Stimulated activated CD8-positive, alpha-beta memory T cell treated with anti-CD3 and anti-CD28 coated beads, Interleukin-2, amount 100 ng/mL, for 48 hours (primary cell): ENCODE data around the gene INIP.
"Not testable (repeated sequence)": the region's sequence is repeated elsewhere in the genome, so short reads cannot be mapped to it uniquely, and the experiment has no call there.

Source experiments
- DNase-seq, 2 donors: peaks; one replicate each; pipeline ENCODE4 v3.0.0-alpha.2; 2020; ENCODE audit warnings: low read depth in 2 of 2

The INIP gene

DNA sequence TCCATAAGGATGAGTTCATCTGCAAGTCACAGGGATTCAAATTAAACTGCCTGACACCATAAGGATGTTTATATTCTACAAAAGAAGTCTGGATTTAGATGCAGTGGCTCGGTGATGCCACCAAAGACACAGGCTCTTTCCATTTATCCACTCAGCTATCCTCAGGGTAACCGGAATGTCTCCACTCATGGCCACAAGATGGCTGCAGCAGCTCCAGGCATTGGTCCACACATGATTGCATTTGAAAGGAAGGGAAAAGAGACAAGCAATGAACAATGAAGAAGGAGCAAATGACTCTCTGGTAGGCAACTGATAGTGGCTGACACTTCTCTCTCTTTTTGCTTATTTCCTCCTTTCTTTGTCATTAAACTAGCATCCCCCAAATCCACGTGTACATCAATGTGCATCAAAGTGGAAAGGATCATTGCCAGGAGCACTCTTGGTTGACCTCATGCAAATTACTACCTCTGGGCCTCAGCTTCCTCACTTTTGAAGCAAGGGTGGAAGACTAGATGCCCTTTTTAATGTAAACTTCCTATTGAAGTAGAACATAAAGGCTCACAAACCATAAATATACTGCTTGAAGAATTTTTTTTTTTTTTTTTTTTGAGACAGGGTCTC is 25.4 kb upstream of the INIP start:
- DNase-seq, result no peak

DNA sequence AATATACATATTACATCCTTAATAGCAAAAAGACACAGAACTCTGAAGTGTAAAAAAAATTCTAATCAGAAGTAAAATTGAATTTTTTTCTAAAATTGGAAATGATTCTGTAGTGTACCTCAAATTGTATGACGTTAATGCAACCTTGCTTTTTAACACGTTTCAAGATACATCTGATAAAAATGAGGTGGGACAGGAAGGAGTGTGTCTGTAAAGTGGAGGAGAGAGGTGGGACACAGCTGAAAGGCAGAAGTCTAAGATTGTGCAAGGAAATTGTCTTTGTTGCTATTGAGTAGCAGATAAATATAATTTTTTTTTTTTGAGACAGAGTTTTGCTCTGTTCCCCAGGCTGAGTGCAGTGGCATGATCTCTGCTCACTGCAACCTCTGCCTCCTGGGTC is 17.0 kb upstream of the INIP start:
- DNase-seq, result no peak

DNA sequence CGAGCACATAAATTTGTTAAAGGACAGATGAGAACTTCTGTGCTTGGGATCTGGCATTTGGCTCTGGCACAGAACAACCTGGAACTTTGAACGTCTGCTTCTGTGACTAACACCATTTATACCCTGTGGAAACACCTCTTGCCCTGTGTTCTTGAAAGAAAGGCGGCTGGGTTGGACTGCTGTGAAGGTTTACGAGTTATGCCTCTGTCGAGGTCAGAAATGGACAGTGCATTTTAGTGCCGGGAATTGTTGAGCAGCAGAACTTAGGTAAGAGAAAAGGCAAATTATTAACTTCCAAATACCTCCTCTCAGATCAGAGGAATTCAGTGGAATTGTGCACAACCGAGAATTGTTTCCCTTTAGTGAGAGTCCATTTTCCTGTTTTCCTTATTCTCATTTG is 14.1 kb upstream of the INIP start:
- no peak for DNase-seq

DNA sequence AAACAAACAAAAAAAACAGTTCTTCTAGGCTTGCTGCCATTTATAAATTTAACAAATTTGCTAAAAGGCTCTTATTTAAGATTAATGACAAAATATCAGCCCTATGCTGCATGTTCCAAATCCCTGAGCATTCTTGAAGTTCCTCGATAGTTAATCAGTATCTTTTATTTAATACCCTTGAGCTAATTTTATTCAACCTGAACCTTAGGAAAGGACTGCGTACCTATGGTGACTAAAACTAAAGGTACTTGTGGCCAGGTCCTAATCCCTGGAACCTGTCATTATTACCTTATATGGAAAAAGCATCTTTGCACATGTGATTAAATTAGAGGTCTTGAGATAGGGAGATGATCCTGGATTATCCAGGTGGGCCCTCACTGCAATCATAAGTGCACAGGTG is 10.5 kb upstream of the INIP start:
- DNase-seq, result no peak

DNA sequence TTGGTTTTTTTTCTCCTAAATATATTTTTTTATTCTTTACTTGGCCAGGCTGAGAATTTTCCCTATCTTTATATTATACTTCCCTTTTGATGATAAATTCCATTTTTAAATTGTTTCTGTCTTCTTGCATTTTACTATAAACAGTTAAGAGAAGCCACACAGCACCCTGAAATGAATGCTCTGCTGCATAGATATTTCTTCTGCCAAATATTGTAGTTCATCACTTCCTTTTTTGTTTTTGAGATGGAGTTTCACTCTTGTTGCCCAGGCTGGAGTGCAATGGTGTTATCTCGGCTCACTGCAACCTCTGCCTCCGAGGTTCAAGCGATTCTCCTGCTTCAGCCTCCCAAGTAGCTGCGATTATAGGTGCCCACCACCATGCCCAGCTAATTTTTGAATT is 8.5 kb upstream of the INIP start:
- no peak for DNase-seq

DNA sequence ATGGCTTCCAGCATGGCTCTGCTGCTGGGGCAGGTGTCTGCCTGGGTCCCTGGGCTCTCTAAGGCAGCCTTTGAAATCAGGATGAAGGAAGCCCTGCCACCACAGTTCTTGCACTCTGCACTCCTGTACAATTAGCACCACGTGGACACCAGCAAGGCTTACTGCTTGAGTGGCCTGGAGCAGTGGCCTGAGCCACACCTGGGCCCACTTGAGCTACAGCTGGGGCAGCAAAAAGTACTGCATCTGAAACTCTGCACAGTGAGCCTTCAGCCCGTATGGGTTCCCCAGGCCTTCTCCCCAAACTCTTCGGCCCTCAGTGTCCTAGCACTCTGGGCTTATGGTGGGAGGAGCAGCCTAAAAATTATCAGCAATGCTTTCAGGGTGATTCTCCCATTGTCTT is 8.0 kb upstream of the INIP start:
- DNase-seq, result no peak

DNA sequence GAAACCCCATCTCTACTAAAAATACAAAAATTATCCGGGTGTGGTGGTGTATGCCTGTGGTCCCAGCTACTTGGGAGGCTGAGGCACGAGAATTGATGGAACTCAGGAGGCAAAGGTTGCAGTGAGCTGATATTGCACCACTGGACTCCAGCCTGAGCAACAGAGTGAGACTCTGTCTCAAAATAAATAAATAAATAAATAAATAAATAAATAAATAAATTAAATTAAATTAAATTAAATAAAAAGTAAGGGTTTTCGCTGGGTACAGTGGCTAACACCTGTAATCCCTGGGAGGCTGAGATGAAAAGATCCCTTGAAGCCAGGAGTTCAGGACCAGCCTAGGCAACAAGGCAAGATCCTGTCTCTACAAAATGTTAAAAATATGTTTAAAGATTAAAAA is 4.8 kb upstream of the INIP start:
- not testable (repeated sequence) for DNase-seq

DNA sequence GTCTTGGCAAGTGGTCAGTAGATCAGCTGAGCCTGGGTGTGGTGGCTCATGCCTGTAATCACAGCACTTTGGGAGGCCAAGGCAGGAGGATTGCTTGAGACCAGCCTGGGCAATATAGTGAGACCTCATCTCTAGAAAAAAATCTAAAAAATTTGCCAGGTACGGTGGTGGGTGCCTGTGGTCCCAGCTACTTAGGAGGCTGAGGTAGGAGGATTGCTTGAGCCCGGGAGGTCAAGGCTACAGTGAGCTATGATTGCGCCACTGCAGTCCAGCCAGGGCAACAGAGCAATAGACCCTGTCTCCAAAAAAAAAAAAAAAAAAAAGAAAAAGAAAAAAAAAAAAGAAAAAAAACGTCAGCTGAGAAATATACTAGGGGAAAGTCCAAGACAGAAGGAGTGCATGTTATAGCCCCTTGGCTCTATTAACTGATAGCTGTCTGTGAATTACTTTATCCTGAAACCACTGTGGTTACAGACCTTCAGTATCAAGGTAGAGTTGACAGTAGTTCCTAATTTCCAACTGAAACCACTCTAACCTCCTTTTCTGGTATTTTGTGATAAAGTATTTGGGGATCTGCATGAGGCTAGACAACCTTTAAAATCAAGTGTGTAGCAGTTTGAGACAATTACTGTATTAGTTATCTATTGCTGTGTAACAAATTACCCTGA is 2.3 kb upstream of the INIP start:
- no peak for DNase-seq

DNA sequence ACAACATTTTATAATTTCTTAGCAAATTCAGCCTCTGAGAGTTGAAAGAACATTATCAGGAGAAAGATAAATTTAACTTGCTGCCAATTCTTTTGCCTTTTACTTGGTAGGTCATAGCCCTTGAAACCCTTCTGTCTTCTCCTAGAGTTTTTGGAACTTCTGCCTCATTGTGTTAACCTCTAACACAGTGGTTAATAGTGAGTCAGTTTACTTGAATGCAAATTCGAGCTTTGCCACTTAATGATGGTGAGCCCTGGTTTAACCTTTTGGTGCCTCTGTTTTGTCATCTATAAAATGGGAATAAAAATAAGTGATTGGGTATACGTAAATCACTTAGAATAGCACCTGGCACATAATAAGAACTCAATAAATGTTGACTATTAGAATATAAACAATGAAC is 1.8 kb upstream of the INIP start:
- no peak for DNase-seq

DNA sequence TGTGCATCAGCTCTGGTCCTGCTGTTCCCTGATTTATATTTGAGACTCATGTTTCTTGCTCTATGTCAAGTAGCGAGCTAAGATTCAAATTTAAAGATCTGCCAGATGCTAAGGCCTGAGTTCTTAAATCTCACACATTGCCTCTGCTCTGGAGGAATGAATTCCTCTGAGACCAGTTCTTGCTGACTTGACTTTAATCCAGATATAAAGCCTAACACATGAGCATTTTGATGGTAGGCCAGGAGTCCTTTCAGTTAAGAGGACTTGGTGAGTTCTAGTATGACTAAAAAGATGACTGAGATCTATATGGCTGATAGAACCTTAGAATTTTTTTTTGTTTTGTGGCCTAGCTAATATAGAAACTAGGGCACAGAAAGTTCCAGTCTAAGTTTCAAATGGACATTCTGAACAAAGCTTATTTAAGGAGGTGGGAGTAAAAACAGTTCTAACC is 1.3 kb upstream of the INIP start:
- no peak for DNase-seq

DNA sequence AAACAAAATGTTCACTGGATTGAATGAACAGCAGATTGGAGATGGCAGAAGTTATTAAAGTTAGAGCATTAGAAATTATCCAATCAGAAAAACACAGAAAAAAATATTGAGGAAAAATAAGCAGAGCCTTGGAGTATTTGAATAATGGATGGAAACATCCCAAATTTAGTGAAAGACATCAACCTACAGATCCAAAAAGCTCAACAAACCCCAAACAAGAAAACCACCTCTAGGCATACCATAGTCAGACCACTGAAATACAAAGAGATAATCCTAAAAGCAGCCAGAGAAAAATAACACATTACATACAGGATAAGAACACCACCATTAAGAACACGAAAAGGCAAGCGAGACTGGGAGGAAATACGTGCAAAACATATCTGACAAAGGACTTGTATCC is 5.2 kb downstream of the INIP start:
- no peak for DNase-seq

DNA sequence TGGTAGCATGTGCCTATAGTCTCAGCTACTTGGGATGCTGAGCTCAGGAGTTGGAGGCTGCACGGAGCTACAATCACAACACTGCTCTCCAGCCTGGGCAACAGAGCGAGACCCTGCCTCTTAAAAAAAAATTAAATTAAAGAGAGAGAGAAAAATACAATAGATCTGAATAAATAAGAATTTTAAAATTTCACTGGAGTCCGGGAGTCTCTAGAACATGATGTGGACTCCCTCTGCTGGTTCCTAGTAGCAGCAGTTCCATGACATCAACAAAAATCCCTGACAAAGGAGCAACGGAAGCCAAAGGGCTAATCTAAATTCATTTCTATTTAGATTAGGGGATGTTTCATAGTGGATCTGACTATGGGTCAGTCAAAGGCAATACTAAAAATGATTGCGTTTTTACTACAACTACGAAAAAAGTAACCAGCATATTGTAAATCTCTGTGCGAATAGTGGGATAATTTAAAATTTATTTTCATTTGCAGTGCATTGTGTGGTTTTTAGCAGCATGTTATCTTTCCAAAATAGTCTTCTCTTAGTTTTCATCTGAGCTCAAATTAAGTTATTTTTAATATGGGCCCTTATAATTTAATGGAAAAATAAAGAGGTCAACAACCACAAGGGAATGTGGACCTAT is 6.7 kb downstream of the INIP start:
- no peak for DNase-seq

DNA sequence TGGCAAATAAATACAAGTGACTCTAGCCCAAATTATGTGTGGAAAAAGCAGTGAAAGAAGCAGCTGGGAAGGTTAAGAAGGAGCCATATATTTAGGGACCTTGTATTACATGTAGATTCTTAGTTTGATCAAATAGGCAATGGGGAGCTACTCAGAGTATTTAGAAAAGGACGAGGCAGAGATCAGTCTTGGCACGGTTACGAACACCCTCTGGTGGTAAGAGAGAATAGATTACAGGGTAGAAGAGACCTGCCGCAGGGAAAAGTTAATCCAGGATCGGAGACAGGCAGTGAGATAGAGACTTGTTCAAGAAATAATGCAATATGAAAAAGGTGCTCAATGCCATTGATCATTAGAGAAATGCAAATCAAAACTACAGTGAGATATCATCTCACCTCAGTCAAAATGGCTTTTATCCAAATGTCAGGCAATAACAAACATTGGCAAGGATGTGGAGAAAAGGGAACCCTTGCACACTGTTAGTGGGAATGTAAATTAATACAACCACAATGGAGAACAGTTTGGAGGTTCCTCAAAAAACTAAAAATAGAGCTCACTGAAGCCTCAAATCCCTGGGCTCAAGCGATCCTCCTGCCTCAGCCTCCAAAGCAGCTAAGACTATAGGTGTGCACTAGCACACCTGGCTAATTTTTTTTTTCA is 12.0 kb downstream of the INIP start:
- DNase-seq, result no peak

DNA sequence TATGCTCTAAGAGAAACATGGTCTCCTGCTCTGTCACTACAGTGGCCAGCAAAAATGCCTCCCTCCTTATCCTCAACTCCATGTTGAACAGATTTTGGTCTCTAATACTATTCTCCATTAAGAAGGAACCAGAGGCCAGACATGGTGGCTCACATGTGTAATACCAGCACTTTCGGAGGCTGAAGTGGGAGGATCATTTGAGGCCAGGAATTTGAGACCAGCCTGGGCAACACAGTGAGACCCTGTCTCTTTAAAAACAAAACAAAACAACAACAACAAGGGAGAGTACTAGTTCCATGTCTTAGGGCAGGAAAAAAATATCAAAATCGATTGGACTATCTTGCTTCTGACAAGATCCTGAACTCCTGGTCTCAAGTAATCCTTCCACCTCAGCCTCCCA is 14.6 kb downstream of the INIP start:
- DNase-seq, result no peak

DNA sequence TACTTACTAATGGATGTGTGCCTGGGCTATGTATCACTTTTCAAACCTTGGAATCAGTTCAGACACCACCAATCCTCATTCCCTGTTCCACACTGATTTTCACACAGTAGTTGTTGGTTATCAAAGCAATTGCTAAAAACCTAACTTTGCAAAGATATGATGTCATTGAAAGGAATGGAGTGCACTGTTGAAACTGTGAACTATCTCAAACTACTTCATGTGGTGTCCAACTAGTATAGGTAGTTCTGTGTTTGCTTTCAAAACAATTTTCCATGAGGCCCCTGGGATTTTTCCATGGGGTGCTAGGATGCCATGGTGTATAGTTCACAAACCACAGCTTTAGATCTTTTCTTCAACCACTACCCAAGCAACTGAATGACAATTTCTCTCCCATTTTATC is 17.8 kb downstream of the INIP start:
- DNase-seq, result no peak

DNA sequence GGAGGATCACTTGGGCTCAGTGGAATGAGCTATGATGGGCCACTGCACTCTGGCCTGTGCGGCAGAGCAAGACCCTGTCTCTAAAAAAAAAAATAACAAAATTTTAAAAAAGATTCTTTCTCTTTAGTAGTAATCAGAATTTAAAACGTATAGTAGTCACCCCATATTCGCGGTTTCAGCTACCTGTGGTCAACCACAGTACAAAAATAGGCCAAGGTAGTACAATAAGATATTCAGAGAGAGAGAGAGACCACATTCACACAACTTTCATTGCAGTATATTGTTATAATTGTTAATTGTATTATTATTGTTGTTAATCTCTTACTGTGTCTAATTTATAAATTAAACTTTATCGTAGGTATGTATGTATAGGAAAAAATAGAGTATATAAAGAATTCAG is 18.7 kb downstream of the INIP start:
- DNase-seq, result no peak

DNA sequence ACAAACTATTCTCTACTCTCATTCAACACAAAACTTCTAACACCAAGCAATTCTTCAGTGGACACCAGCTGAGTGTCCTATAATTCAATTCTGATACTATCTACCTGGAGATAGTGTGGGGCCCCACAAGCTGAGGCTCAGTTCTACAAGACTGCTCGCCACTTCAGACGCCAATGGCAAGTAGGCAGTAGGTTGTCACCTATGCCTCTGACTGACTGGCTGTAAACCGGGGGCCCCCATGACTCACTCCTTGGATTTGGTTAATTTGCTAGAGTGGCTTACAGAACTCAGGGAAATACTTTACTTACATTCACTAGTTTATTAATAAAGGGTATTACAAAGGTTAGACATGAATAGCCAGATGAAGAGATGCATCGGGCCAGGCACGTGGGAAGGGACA is 21.5 kb downstream of the INIP start:
- DNase-seq, result no peak

DNA sequence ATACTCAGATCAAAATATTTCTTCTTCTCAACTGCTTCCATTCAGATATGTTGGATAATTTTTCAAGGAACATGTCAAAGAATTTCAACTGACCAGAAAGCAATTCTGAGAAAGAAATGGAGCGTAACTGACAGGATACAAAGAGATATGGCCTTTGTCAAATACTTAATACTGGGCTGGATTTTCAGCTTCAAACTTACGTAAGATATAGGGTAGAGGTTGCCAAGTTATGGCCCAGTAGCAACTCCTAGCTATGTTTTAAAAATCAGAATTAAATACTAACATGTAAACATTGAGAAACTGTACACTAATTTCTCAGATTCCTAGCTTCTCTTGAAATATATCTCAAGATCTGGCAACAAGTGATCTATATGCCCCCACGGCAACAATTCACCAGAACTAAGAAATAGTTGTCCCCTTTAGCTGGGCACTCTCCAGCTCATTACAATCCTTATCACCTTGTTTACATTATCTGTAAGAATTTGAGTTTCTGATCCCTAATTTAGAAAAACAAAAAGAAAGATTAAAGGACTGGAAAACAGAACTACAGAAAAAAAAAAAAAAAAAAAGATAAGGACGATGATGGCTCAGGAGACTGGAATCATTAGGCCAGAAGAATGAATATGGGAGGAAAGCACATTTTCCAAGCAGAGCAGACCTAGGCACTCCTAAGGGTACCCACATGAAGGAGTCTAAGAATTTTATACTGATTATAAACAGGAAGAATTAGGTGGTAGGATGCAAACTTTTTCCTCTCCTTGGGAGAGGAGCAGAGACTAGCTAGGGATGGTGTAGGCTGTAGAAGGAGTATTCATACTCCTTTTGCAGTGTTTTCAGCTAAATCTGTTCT is 23.0 kb downstream of the INIP start:
- DNase-seq, result no peak

DNA sequence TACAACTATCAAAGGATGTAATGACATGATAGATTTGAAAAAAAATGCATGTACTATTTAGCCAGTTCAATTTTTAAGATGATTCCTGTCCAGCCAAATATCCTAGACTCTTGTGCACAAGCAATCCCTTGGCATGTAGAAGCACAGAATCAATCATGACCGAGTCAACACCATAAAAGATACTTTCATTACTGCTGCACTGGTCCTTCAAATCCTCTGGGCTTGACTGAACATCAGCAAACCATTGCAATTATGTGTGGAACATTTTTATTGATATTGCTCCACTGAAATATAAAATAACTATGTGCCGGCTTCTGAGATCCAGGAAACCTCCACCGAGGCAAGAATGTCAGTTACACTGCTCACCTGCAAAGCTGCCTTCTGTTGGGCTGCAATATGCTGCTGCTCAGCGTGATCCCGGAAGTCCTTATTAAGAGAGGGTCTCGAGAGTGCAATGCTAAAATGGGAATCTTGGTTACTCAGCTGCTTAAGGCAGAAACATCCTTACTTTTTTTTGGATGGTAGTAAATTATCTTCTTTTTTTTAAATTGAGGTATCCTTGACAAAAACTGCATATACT is 28.7 kb downstream of the INIP start:
- DNase-seq, result no peak

DNA sequence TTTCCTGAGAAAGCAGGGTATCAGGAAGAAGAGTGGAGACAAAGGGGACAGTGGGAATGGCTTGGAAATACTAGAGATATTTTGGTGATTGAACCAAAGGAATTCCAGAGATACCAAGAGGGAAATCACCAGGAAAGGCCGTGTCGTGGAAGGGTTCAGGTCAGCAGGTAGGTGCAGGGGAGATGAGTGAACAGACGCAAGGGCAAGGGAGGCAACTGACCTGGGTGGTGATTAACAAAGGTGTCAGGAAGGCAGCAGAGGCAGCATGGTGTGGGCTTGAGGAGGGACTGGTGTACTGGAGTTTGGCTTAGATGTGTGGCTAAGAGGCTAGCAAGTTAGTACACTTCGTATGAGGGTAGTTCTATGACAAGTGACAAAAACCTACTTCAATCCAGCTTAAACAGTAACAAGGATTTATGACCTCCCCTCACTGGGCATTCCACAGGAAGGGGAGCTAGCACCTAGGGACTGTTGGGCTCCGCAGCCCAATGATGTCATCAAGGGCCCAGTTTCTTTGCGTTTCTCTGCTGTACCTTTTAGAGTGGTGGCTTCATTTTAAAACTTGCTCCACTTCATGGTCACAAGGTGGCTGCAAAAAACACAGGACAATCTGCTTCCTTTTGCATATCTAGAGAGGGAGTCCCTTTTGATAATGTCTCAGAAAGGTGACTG is 37.0 kb downstream of the INIP start:
- no peak for DNase-seq

DNA sequence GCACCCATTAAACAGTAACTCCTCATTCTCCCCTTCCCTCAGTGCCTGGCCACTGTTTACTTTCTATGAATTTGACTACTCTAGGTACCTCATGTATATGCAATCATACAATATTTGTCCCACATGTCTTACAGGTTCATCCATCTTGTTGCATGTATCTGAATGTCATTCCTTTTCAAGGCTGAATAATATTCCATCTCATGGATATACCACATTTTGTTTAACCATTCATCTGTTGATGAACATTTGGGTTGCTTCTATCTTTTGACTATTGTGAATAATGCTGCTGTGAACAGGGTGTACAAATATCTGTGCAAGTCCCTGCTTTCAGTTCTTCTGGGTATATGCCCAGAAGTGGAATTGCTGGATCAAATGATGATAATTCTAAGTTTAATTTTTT is 40.9 kb downstream of the INIP start:
- no peak for DNase-seq
